G401 (cell line): ENCODE results near the gene MOV10L1. TPM values are rescaled to one million over a fixed set of nuclear protein-coding genes. Genes with fewer than 3 reads are reported as not detected.
A peak's percentile ranks its signal among the peaks of the same experiment; 100 is the strongest.
"Not testable (repeated sequence)": the region's sequence is repeated elsewhere in the genome, so short reads cannot be mapped to it uniquely, and the experiment has no call there.

Experiments
- DNase-seq: peaks from one replicate; pipeline ENCODE4 v3.0.0-alpha.2; 2015; ENCODE audit warnings: low spot score
- in situ Hi-C: cut with HindIII; loops from 2 replicates; pipeline ENCODE4 v1.10.0; 2016; ENCODE audit warnings: low sequenced_read_pairs, mixed read lengths
- total RNA-seq: library from RNA; depleted of rRNA; stranded (reverse); fragments of >200 nt; shearing (Covaris generic); gene quantifications from 2 replicates; pipeline ENCODE4 v1.2.3, GENCODE V29; 2014

The MOV10L1 gene
- total RNA-seq, 1 experiment from 2014 or later: not detected

- in situ Hi-C loops: no loop called here
- DNase-seq: peak; percentile 58
These were observed 15.0 kb upstream of the MOV10L1 start for GRCh38 chr22:50074551-50075530.

GRCh38 chr22:50076646-50077535 lies 12.9 kb upstream of the MOV10L1 start:
- in situ Hi-C loops: no loop called here
- DNase-seq: no peak

GRCh38 chr22:50078246-50078645 lies 11.6 kb upstream of the MOV10L1 start:
- in situ Hi-C loops: no loop called here
- no peak for DNase-seq

- in situ Hi-C loops: no loop called here
- no peak for DNase-seq
These were observed 11.0 kb upstream of the MOV10L1 start for GRCh38 chr22:50078761-50079160.

GRCh38 chr22:50080077-50080465 lies 9.7 kb upstream of the MOV10L1 start:
- no peak for DNase-seq
- in situ Hi-C loops: no loop called here

- no peak for DNase-seq
- in situ Hi-C loops: no loop called here
These were observed 8.2 kb upstream of the MOV10L1 start for GRCh38 chr22:50081426-50082196.

- no peak for DNase-seq
- in situ Hi-C loops: no loop called here
These were observed 7.5 kb upstream of the MOV10L1 start for GRCh38 chr22:50082197-50082715.

- in situ Hi-C loops: no loop called here
- DNase-seq: no peak
These were observed 6.8 kb upstream of the MOV10L1 start for GRCh38 chr22:50082961-50083461.

GRCh38 chr22:50083462-50084079 lies 6.2 kb upstream of the MOV10L1 start:
- DNase-seq: no peak
- in situ Hi-C loops: no loop called here

- in situ Hi-C loops: no loop called here
- no peak for DNase-seq
These were observed 5.7 kb upstream of the MOV10L1 start for GRCh38 chr22:50084080-50084477.

- no peak for DNase-seq
- in situ Hi-C loops: no loop called here
These were observed 5.2 kb upstream of the MOV10L1 start for GRCh38 chr22:50084614-50085021.

GRCh38 chr22:50085211-50085972 lies 4.4 kb upstream of the MOV10L1 start, which contains the start of gene MLC1:
Gene MLC1 (minus strand): TSS chr22:50085426. CDS start chr22:50084902, 524 bp downstream.
- peak; percentile 23 for DNase-seq
- in situ Hi-C loops: no loop called here

GRCh38 chr22:50086526-50086925 lies 3.3 kb upstream of the MOV10L1 start:
- in situ Hi-C loops: no loop called here
- DNase-seq: no peak

GRCh38 chr22:50086975-50087374 lies 2.8 kb upstream of the MOV10L1 start:
- in situ Hi-C loops: not testable (repeated sequence)

GRCh38 chr22:50087646-50088045 lies 2.2 kb upstream of the MOV10L1 start:
- in situ Hi-C loops: no loop called here
- DNase-seq: no peak

More at GRCh38 chr22:50086975-50087374, 2.8 kb upstream of the MOV10L1 start:
- DNase-seq: not testable (repeated sequence)

GRCh38 chr22:50088096-50088495 lies 1.7 kb upstream of the MOV10L1 start:
- in situ Hi-C loops: no loop called here
- no peak for DNase-seq

- no peak for DNase-seq
- in situ Hi-C loops: no loop called here
These were observed 575 bp upstream of the MOV10L1 start for GRCh38 chr22:50089231-50089630.

- in situ Hi-C loops: no loop called here
- no peak for DNase-seq
These were observed 557 bp downstream of the MOV10L1 start for GRCh38 chr22:50090412-50090714.
